GM23248 (cell line): ENCODE data around the gene LOXHD1. TPM values are rescaled to one million over a fixed set of nuclear protein-coding genes. Genes with fewer than 3 reads are reported as not detected.

Source experiments
- DNase-seq: peaks from one replicate; pipeline ENCODE4 v3.0.0-alpha.2; 2015
- H2AFZ ChIP-seq: fragments of 200-600 bp; sonication (generic); 2 replicates; pipeline ENCODE4 v1.6.1; 2016; ENCODE audit warnings: antibody characterized with exemption
- H3F3A ChIP-seq: fragments of 200-600 bp; sonication (generic); 2 replicates; pipeline ENCODE4 v1.6.1; 2016; ENCODE audit warnings: mild to moderate bottlenecking, antibody characterized with exemption, mixed run types; ENCODE audit not compliant: insufficient read depth
- H3K27ac ChIP-seq: fragments of 200-600 bp; sonication (generic); 2 replicates; pipeline ENCODE4 v1.5.1; 2016; ENCODE audit warnings: mild to moderate bottlenecking
- H3K27me3 ChIP-seq: fragments of 200-600 bp; sonication (generic); replicated peaks from 2 replicates; pipeline ENCODE4 v1.6.1; 2016; ENCODE audit warnings: mild to moderate bottlenecking; ENCODE audit not compliant: insufficient read depth
- H3K36me3 ChIP-seq: fragments of 200-600 bp; sonication (generic); 2 replicates; pipeline ENCODE4 v1.6.1; 2016; ENCODE audit warnings: low read depth, mild to moderate bottlenecking
- H3K4me1 ChIP-seq: fragments of 200-600 bp; sonication (generic); 2 replicates; pipeline ENCODE4 v1.6.1; 2016; ENCODE audit warnings: mild to moderate bottlenecking; ENCODE audit not compliant: insufficient read depth
- H3K4me2 ChIP-seq: fragments of 200-600 bp; sonication (generic); one replicate; pipeline ENCODE4 v1.6.1; 2016; ENCODE audit warnings: mild to moderate bottlenecking; ENCODE audit not compliant: unreplicated experiment
- H3K4me3 ChIP-seq: fragments of 200-600 bp; sonication (generic); 2 replicates; pipeline ENCODE4 v1.5.1; 2016; ENCODE audit warnings: mild to moderate bottlenecking
- H3K79me2 ChIP-seq: fragments of 200-600 bp; sonication (generic); 2 replicates; pipeline ENCODE4 v1.6.1; 2016; ENCODE audit warnings: mild to moderate bottlenecking; ENCODE audit not compliant: insufficient read depth
- H3K9ac ChIP-seq: fragments of 200-600 bp; sonication (generic); 2 replicates; pipeline ENCODE4 v1.6.1; 2016; ENCODE audit warnings: mild to moderate bottlenecking
- H3K9me2 ChIP-seq: fragments of 200-600 bp; sonication (generic); 2 replicates; pipeline ENCODE4 v1.6.1; 2016; ENCODE audit warnings: mixed run types, mild to moderate bottlenecking, moderate library complexity; ENCODE audit not compliant: insufficient read depth
- H3K9me3 ChIP-seq: fragments of 200-600 bp; sonication (generic); one replicate; pipeline ENCODE4 v1.6.1; 2017; ENCODE audit warnings: low read depth
- H4K20me1 ChIP-seq: fragments of 200-600 bp; sonication (generic); 2 replicates; pipeline ENCODE4 v1.6.0; 2016; ENCODE audit not compliant: insufficient read depth
- EZH2 ChIP-seq: fragments of 200-600 bp; sonication (generic); IDR thresholded peaks from 2 replicates; pipeline ENCODE4 v1.6.1; 2018; ENCODE audit warnings: antibody characterized with exemption, mild to moderate bottlenecking; ENCODE audit not compliant: insufficient read depth, poor library complexity, severe bottlenecking
- EZH2phosphoT487 ChIP-seq: fragments of 200-600 bp; sonication (generic); IDR thresholded peaks from 2 replicates; pipeline ENCODE4 v1.6.1; 2018; ENCODE audit warnings: antibody characterized with exemption, moderate library complexity, mild to moderate bottlenecking, low read depth; ENCODE audit not compliant: insufficient read depth
- WGBS, 2 experiments: methylation state at CpG; one replicate each; pipeline ENCODE4 v1.1.6; 2015 to 2017; ENCODE audit warnings: low lambda C conversion rate in 2 of 2, low coverage in 1 of 2; ENCODE audit errors: missing lambda C conversion rate in 2 of 2; 5-methylcytosine and 5-hydroxymethylcytosine counted together
- in situ Hi-C: fragments of 300-500 bp; cut with MboI; formaldehyde crosslinking; loops from 2 replicates; pipeline ENCODE4 v1.15.0; 2020
- polyA plus RNA-seq: library from polyadenylated mRNA; unstranded; fragments of >200 nt; fragmentation: Nextera tagmentation; extraction: Ambion mirVana; gene quantifications from 2 replicates; pipeline ENCODE4 v1.2.1, GENCODE V29; 2016
- total RNA-seq: library from RNA; depleted of rRNA; stranded (reverse); fragments of >200 nt; shearing (Covaris generic); gene quantifications from 2 replicates; pipeline ENCODE4 v1.2.3, GENCODE V29; 2014

LOXHD1 gene
- total and polyA plus RNA-seq, 2 experiments from 2014 or later: not detected

DNA sequence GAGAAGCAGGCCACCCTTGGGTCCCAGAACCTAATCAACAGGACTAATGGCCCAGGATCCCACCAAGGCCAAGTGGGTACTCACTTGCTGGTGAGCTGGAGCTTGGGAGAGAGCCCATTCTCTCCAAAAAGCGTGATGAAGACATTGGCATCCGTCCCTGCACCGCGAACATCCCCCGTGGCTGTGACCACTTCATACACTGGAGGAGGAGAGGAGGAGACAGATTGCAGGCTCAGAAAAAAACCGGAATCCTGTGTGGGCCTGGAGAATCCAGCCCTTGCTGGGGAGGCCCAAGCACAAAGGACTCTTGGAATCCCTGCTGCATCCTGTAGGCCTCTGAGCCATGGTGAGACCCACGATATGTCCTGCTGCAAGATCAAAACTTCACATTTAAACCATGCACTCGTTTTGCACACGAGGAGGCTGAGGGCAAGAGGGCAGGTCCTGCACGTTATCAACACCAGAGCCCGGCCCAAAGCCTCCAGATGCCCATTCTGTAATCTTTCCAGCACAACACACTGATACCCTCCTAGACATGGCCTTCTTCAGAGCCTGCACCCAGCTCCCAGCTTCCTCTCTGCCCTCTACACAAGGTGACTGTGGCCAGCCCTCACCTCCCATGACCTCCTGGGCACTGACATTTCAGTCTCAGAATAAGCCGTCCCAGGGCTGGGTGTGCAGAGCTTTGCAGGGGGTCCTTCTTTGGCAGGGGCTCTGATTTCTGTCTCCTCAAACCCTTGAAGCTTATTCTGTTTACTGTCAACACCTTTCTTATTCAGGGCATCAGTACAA lies 7.8 kb downstream of the LOXHD1 start:
- Histone ChIP-seq H3K4me3 (no peak overlapping the region), H3K9me3 (no peaks in the 10 kb centered on the region), H3K4me2 (no peak overlapping the region), H3K4me1 (no peaks in the 10 kb centered on the region), H3K9me2 (no peaks in the 10 kb centered on the region), H3F3A (no peaks in the 10 kb centered on the region), H3K27me3 (peaks cover 62% of the 10 kb centered on the region), H3K36me3 (no peaks in the 10 kb centered on the region), H2AFZ (no peak overlapping the region), H4K20me1 (no peaks in the 10 kb centered on the region), H3K9ac (no peak overlapping the region), H3K79me2 (no peaks in the 10 kb centered on the region), H3K27ac (no peak overlapping the region)
- WGBS, 2 experiments: 39 to 45% methylated on average over 12 of the region's 12 CpGs
- TF ChIP-seq EZH2 (no peak), EZH2phosphoT487 (no peak)
- in situ Hi-C loops: no loop called here
- no peak for DNase-seq

- H3K4me1 ChIP-seq: no peaks in the 10 kb centered on the region
- H3F3A ChIP-seq: no peaks in the 10 kb centered on the region
- no peak overlapping the region for H3K4me3 ChIP-seq
- in situ Hi-C loops: no loop called here
- H3K27me3 ChIP-seq: peaks cover 45% of the 10 kb centered on the region
- H3K9me2 ChIP-seq: no peaks in the 10 kb centered on the region
- H4K20me1 ChIP-seq: no peaks in the 10 kb centered on the region; the same call in 1 of the 2 replicates
- H3K36me3 ChIP-seq: no peaks in the 10 kb centered on the region
- 46 to 55% methylated on average over 7 of the region's 7 CpGs for WGBS, 2 experiments
- TF ChIP-seq EZH2phosphoT487 (no peak), EZH2 (no peak)
- no peak for DNase-seq
- H3K9me3 ChIP-seq: no peaks in the 10 kb centered on the region
- no peak overlapping the region for H3K27ac ChIP-seq
- no peaks in the 10 kb centered on the region for H3K79me2 ChIP-seq
- no peak overlapping the region for H2AFZ ChIP-seq
- no peak overlapping the region for H3K4me2 ChIP-seq
- no peak overlapping the region for H3K9ac ChIP-seq
These were observed 10.6 kb downstream of the LOXHD1 start for GRCh38 chr18:46646468-46646867.

- Histone ChIP-seq H3K4me2 (no peak overlapping the region), H3K9ac (no peak overlapping the region), H3K79me2 (no peaks in the 10 kb centered on the region), H4K20me1 (no peaks in the 10 kb centered on the region; the same call in 1 of the 2 replicates), H3K4me3 (no peak overlapping the region), H3K9me2 (no peaks in the 10 kb centered on the region), H3K27ac (no peak overlapping the region), H3F3A (no peaks in the 10 kb centered on the region), H2AFZ (no peak overlapping the region), H3K27me3 (peaks cover 30% of the 10 kb centered on the region), H3K9me3 (no peaks in the 10 kb centered on the region), H3K4me1 (no peaks in the 10 kb centered on the region), H3K36me3 (no peaks in the 10 kb centered on the region)
- DNase-seq: no peak
- no peak for TF ChIP-seq EZH2phosphoT487
- TF ChIP-seq EZH2: no peak
- 35 to 41% methylated on average over 5 of the region's 5 CpGs for WGBS, 2 experiments
- in situ Hi-C loops: no loop called here
These were observed 14.5 kb downstream of the LOXHD1 start for GRCh38 chr18:46642561-46642960.

GRCh38 chr18:46641917-46642316 lies 15.1 kb downstream of the LOXHD1 start:
- Histone ChIP-seq H3K4me2 (no peak overlapping the region), H3K79me2 (no peaks in the 10 kb centered on the region), H4K20me1 (no peaks in the 10 kb centered on the region; the same call in 1 of the 2 replicates), H3K4me3 (no peak overlapping the region), H3F3A (no peaks in the 10 kb centered on the region), H3K4me1 (no peaks in the 10 kb centered on the region), H3K27me3 (peaks cover 30% of the 10 kb centered on the region), H2AFZ (no peak overlapping the region), H3K9me2 (no peaks in the 10 kb centered on the region), H3K27ac (no peak overlapping the region), H3K36me3 (no peaks in the 10 kb centered on the region), H3K9ac (no peak overlapping the region), H3K9me3 (no peaks in the 10 kb centered on the region)
- DNase-seq: peak; percentile 35
- 36 to 41% methylated on average over 7 of the region's 7 CpGs for WGBS, 2 experiments
- TF ChIP-seq EZH2 (no peak), EZH2phosphoT487 (no peak)
- in situ Hi-C loops: no loop called here
